NCI-H2081 treated with DMSO at 0.1 percent for 48 hours (cell line): ENCODE results near the gene SFN.
"Not testable (repeated sequence)": the region's sequence is repeated elsewhere in the genome, so short reads cannot be mapped to it uniquely, and the experiment has no call there.

Experiments used
- DNase-seq: peaks from one replicate; lab custom pipeline; 2025; lab: John Stamatoyannopoulos, UW

Gene SFN

GRCh38 chr1:26864610-26865480, 1.9 kb downstream of the SFN start:
- peak; percentile 72 for DNase-seq

- DNase-seq: not testable (repeated sequence)
Measured at GRCh38 chr1:26873097-26873496, 10.1 kb downstream of the SFN start.

- DNase-seq: no peak
Measured at GRCh38 chr1:26874896-26875295, 11.9 kb downstream of the SFN start.

- no peak for DNase-seq
Measured at GRCh38 chr1:26877326-26877725, 14.4 kb downstream of the SFN start.

GRCh38 chr1:26879793-26880192, 16.8 kb downstream of the SFN start:
- DNase-seq: no peak

GRCh38 chr1:26881611-26882010, 18.7 kb downstream of the SFN start:
- not testable (repeated sequence) for DNase-seq

GRCh38 chr1:26882696-26883463, 19.9 kb downstream of the SFN start:
- DNase-seq: no peak

- DNase-seq: no peak
Measured at GRCh38 chr1:26887125-26887524, 24.2 kb downstream of the SFN start.

GRCh38 chr1:26888231-26888630, 25.3 kb downstream of the SFN start:
- DNase-seq: no peak

GRCh38 chr1:26889551-26890466, 26.9 kb downstream of the SFN start, which contains the start of gene GPN2:
Gene GPN2, minus strand, starts transcription at chr1:26890283. Its CDS starts 187 bp downstream, at chr1:26890096.
- DNase-seq: no peak

GRCh38 chr1:26890467-26890796, 27.5 kb downstream of the SFN start:
- no peak for DNase-seq

GRCh38 chr1:26894263-26894662, 31.3 kb downstream of the SFN start:
- no peak for DNase-seq

- no peak for DNase-seq
Measured at GRCh38 chr1:26897351-26897750, 34.4 kb downstream of the SFN start.

GRCh38 chr1:26900001-26900814, 37.3 kb downstream of the SFN start, which contains the start of gene GPATCH3:
Gene GPATCH3, minus strand, starts transcription at chr1:26900467. Its CDS starts 25 bp downstream, at chr1:26900442.
- peak; percentile 32 for DNase-seq

- DNase-seq: no peak
Measured at GRCh38 chr1:26900815-26901511, 38.0 kb downstream of the SFN start.

- no peak for DNase-seq
Measured at GRCh38 chr1:26907071-26907917, 44.3 kb downstream of the SFN start.

- DNase-seq: no peak
Measured at GRCh38 chr1:26909951-26910342, 47.0 kb downstream of the SFN start.

- no peak for DNase-seq
Measured at GRCh38 chr1:26910343-26911160, 47.6 kb downstream of the SFN start.
